NB4 (cell line): ENCODE results near the gene SESN1.

Experiments used
- DNase-seq: peaks from one replicate; pipeline ENCODE4 v3.0.0; 2010; ENCODE audit warnings: low read depth
- H3K4me3 ChIP-seq: one replicate; pipeline ENCODE4 v1.5.1; 2011; ENCODE audit warnings: mild to moderate bottlenecking, low read depth, low read length, moderate library complexity
- CTCF ChIP-seq: IDR thresholded peaks from one replicate; pipeline ENCODE4 v1.5.1; 2012; ENCODE audit warnings: low read depth, low read length
- MAX ChIP-seq: IDR thresholded peaks from 2 replicates; pipeline ENCODE4 v1.6.1; 2011; ENCODE audit warnings: low read depth, low read length
- MYC ChIP-seq: IDR thresholded peaks from 2 replicates; pipeline ENCODE4 v1.6.1; 2011; ENCODE audit warnings: low read depth, low read length
- POLR2A ChIP-seq: IDR thresholded peaks from 2 replicates; pipeline ENCODE4 v1.6.1; 2011; ENCODE audit warnings: mild to moderate bottlenecking; ENCODE audit not compliant: insufficient read length; ENCODE audit errors: extremely low read depth

SESN1 gene

GRCh38 chr6:108941281-108941680, 153.4 kb downstream of the SESN1 start:
- TF ChIP-seq MAX = no peak
- TF ChIP-seq CTCF = no peak
- TF ChIP-seq MYC = no peak
- TF ChIP-seq POLR2A = no peak
- H3K4me3 ChIP-seq = no peak overlapping the region
- no peak for DNase-seq

GRCh38 chr6:108940741-108941140, 153.9 kb downstream of the SESN1 start:
- no peak overlapping the region for H3K4me3 ChIP-seq
- no peak for DNase-seq
- TF ChIP-seq MYC (no peak), MAX (no peak), CTCF (no peak), POLR2A (no peak)

GRCh38 chr6:108937170-108937569, 157.5 kb downstream of the SESN1 start:
- H3K4me3 ChIP-seq = no peak overlapping the region
- TF ChIP-seq MAX (no peak), MYC (no peak), CTCF (no peak), POLR2A (no peak)
- no peak for DNase-seq
